GM21825 (cell line): ENCODE results near the gene CHST11.
"Not testable (repeated sequence)": the region's sequence is repeated elsewhere in the genome, so short reads cannot be mapped to it uniquely, and the experiment has no call there.

Experiments used
- ATAC-seq: cut with Tn5 transposase; IDR thresholded peaks from one replicate; pipeline ENCODE4 v1.9.1; 2021; ENCODE audit warnings: mild to moderate bottlenecking, moderate library complexity; ENCODE audit not compliant: unreplicated experiment

The CHST11 gene

GRCh38 chr12:104785886-104786285 lies 329.1 kb downstream of the CHST11 start:
- no peak for ATAC-seq

- ATAC-seq = no peak
Measured at GRCh38 chr12:104786352-104786751, 329.6 kb downstream of the CHST11 start.

- no peak for ATAC-seq
Measured at GRCh38 chr12:104788840-104789271, 332.1 kb downstream of the CHST11 start.

GRCh38 chr12:104790296-104791125 lies 333.8 kb downstream of the CHST11 start:
- ATAC-seq = no peak

GRCh38 chr12:104792570-104792969 lies 335.8 kb downstream of the CHST11 start:
- no peak for ATAC-seq

GRCh38 chr12:104793285-104793684 lies 336.5 kb downstream of the CHST11 start:
- ATAC-seq = no peak

GRCh38 chr12:104793968-104794367 lies 337.2 kb downstream of the CHST11 start:
- ATAC-seq = no peak

- ATAC-seq = no peak
Measured at GRCh38 chr12:104796475-104796862, 339.7 kb downstream of the CHST11 start.

- ATAC-seq = no peak
Measured at GRCh38 chr12:104799458-104799857, 342.7 kb downstream of the CHST11 start.

- no peak for ATAC-seq
Measured at GRCh38 chr12:104801005-104801404, 344.3 kb downstream of the CHST11 start.

GRCh38 chr12:104801427-104801826 lies 344.7 kb downstream of the CHST11 start:
- no peak for ATAC-seq

GRCh38 chr12:104802208-104802607 lies 345.5 kb downstream of the CHST11 start:
- no peak for ATAC-seq

- ATAC-seq = no peak
Measured at GRCh38 chr12:104805186-104805585, 348.4 kb downstream of the CHST11 start.

- not testable (repeated sequence) for ATAC-seq
Measured at GRCh38 chr12:104806194-104806593, 349.4 kb downstream of the CHST11 start.

GRCh38 chr12:104809251-104809650 lies 352.5 kb downstream of the CHST11 start:
- ATAC-seq = no peak

GRCh38 chr12:104809706-104810385 lies 353.1 kb downstream of the CHST11 start:
- no peak for ATAC-seq
